Memory B cell (primary cell): Measurements from ENCODE around the gene SSBP3.
"Not testable (repeated sequence)": the region's sequence is repeated elsewhere in the genome, so short reads cannot be mapped to it uniquely, and the experiment has no call there.

Source experiments
- ATAC-seq: fragments of 150-1000 bp; cut with Tn5 transposase; 2 replicates; pipeline ENCODE4 v1.10.0; 2021; ENCODE audit warnings: low read depth, mild to moderate bottlenecking, moderate library complexity
- DNase-seq, 2 donors: peaks; one replicate each; pipeline ENCODE4 v3.0.0; 2022; ENCODE audit warnings: low spot score in 2 of 2
- H3K27ac Mint-ChIP-seq: one replicate; pipeline ENCODE4 v1.8.0; 2022; ENCODE audit warnings: mild to moderate bottlenecking, moderate library complexity, mixed read lengths
- H3K27me3 Mint-ChIP-seq: one replicate; pipeline ENCODE4 v1.8.0; 2022; ENCODE audit warnings: mixed read lengths
- H3K36me3 Mint-ChIP-seq: one replicate; pipeline ENCODE4 v1.8.0; 2022; ENCODE audit warnings: mild to moderate bottlenecking, mixed read lengths
- H3K4me1 Mint-ChIP-seq: one replicate; pipeline ENCODE4 v1.8.0; 2022; ENCODE audit warnings: mixed read lengths
- H3K4me3 Mint-ChIP-seq: one replicate; pipeline ENCODE4 v1.8.0; 2022; ENCODE audit warnings: mild to moderate bottlenecking, moderate library complexity, mixed read lengths
- H3K9me3 Mint-ChIP-seq: one replicate; pipeline ENCODE4 v1.8.0; 2022; ENCODE audit warnings: mixed read lengths

SSBP3 gene

GRCh38 chr1:54223441-54224202, 182.6 kb downstream of the SSBP3 start:
- no peak for ATAC-seq
- Mint-ChIP-seq H3K27me3 (no peaks in the 10 kb centered on the region), H3K9me3 (no peaks in the 10 kb centered on the region), H3K27ac (no peak overlapping the region), H3K4me3 (no peak overlapping the region), H3K36me3 (peaks cover 11% of the 10 kb centered on the region), H3K4me1 (no peaks in the 10 kb centered on the region)
- DNase-seq, result no peak

GRCh38 chr1:54222711-54223110, 183.5 kb downstream of the SSBP3 start:
- no peak for ATAC-seq

GRCh38 chr1:54221867-54222484, 184.2 kb downstream of the SSBP3 start:
- H3K4me3 Mint-ChIP-seq, result no peak overlapping the region
- no peaks in the 10 kb centered on the region for H3K9me3 Mint-ChIP-seq
- no peaks in the 10 kb centered on the region for H3K4me1 Mint-ChIP-seq
- DNase-seq (no peak), ATAC-seq (no peak)
- peak overlapping the region; percentile 31 for H3K27ac Mint-ChIP-seq
- no peaks in the 10 kb centered on the region for H3K27me3 Mint-ChIP-seq
- peaks cover 20% of the 10 kb centered on the region for H3K36me3 Mint-ChIP-seq

More at GRCh38 chr1:54222711-54223110, 183.5 kb downstream of the SSBP3 start:
- Mint-ChIP-seq H3K36me3 (peaks cover 15% of the 10 kb centered on the region), H3K4me3 (no peak overlapping the region), H3K4me1 (no peaks in the 10 kb centered on the region), H3K27me3 (no peaks in the 10 kb centered on the region), H3K9me3 (no peaks in the 10 kb centered on the region), H3K27ac (no peak overlapping the region)
- DNase-seq, result no peak

- Mint-ChIP-seq H3K4me1 (no peaks in the 10 kb centered on the region), H3K27me3 (no peaks in the 10 kb centered on the region), H3K27ac (no peak overlapping the region), H3K36me3 (peaks cover 26% of the 10 kb centered on the region), H3K4me3 (no peak overlapping the region), H3K9me3 (no peaks in the 10 kb centered on the region)
- ATAC-seq (no peak), DNase-seq (no peak)
These were observed 184.9 kb downstream of the SSBP3 start for GRCh38 chr1:54221113-54221834.

- Mint-ChIP-seq H3K36me3 (peaks cover 27% of the 10 kb centered on the region), H3K9me3 (no peaks in the 10 kb centered on the region), H3K4me3 (no peak overlapping the region), H3K27ac (peak overlapping the region; percentile 55), H3K4me1 (no peaks in the 10 kb centered on the region), H3K27me3 (no peaks in the 10 kb centered on the region)
- no peak for ATAC-seq
- DNase-seq, result no peak
These were observed 186.0 kb downstream of the SSBP3 start for GRCh38 chr1:54220004-54220811.

- Mint-ChIP-seq H3K27me3 (no peaks in the 10 kb centered on the region), H3K4me3 (no peak overlapping the region), H3K9me3 (no peaks in the 10 kb centered on the region), H3K27ac (peak overlapping the region; percentile 55), H3K36me3 (peaks cover 26% of the 10 kb centered on the region), H3K4me1 (no peaks in the 10 kb centered on the region)
- ATAC-seq (no peak), DNase-seq (no peak)
These were observed 186.5 kb downstream of the SSBP3 start for GRCh38 chr1:54219688-54220003.

- H3K9me3 Mint-ChIP-seq, result no peaks in the 10 kb centered on the region
- H3K27ac Mint-ChIP-seq, result peak overlapping the region; percentile 55
- H3K36me3 Mint-ChIP-seq, result peaks cover 30% of the 10 kb centered on the region
- DNase-seq (no peak), ATAC-seq (no peak)
- no peak overlapping the region for H3K4me3 Mint-ChIP-seq
- no peaks in the 10 kb centered on the region for H3K27me3 Mint-ChIP-seq
- H3K4me1 Mint-ChIP-seq, result no peaks in the 10 kb centered on the region
These were observed 187.1 kb downstream of the SSBP3 start for GRCh38 chr1:54218883-54219687.

- peaks cover 44% of the 10 kb centered on the region for H3K36me3 Mint-ChIP-seq
- H3K27me3 Mint-ChIP-seq, result no peaks in the 10 kb centered on the region
- no peak overlapping the region for H3K4me3 Mint-ChIP-seq
- ATAC-seq (no peak), DNase-seq (no peak)
- H3K4me1 Mint-ChIP-seq, result no peaks in the 10 kb centered on the region
- H3K27ac Mint-ChIP-seq, result no peak overlapping the region
- no peaks in the 10 kb centered on the region for H3K9me3 Mint-ChIP-seq
These were observed 190.7 kb downstream of the SSBP3 start for GRCh38 chr1:54215523-54215922.

- ATAC-seq, result no peak
- H3K27me3 Mint-ChIP-seq, result no peaks in the 10 kb centered on the region
- DNase-seq, result no peak
- no peak overlapping the region for H3K4me3 Mint-ChIP-seq
- H3K9me3 Mint-ChIP-seq, result no peaks in the 10 kb centered on the region
- no peak overlapping the region for H3K27ac Mint-ChIP-seq
- H3K4me1 Mint-ChIP-seq, result no peaks in the 10 kb centered on the region
- peaks cover 50% of the 10 kb centered on the region for H3K36me3 Mint-ChIP-seq
These were observed 193.3 kb downstream of the SSBP3 start for GRCh38 chr1:54212872-54213271.

- ATAC-seq, DNase-seq, H3K4me1 Mint-ChIP-seq, H3K27ac Mint-ChIP-seq, H3K4me3 Mint-ChIP-seq, H3K27me3 Mint-ChIP-seq, H3K9me3 Mint-ChIP-seq: not testable (repeated sequence)
- peaks cover 46% of the 10 kb centered on the region for H3K36me3 Mint-ChIP-seq
These were observed 198.3 kb downstream of the SSBP3 start for GRCh38 chr1:54207896-54208295.

GRCh38 chr1:54207287-54207686, 198.9 kb downstream of the SSBP3 start:
- H3K27ac Mint-ChIP-seq, result no peak overlapping the region
- peaks cover 46% of the 10 kb centered on the region for H3K36me3 Mint-ChIP-seq

GRCh38 chr1:54204199-54204598, 202.0 kb downstream of the SSBP3 start:
- H3K36me3 Mint-ChIP-seq, result peaks cover 27% of the 10 kb centered on the region
- DNase-seq, result no peak
- H3K27ac Mint-ChIP-seq, result no peak overlapping the region
- ATAC-seq, result no peak
- H3K9me3 Mint-ChIP-seq, result no peaks in the 10 kb centered on the region
- peaks cover 24% of the 10 kb centered on the region for H3K4me1 Mint-ChIP-seq
- H3K4me3 Mint-ChIP-seq, result no peak overlapping the region
- H3K27me3 Mint-ChIP-seq, result no peaks in the 10 kb centered on the region

More at GRCh38 chr1:54207287-54207686, 198.9 kb downstream of the SSBP3 start:
- H3K4me1 Mint-ChIP-seq, result peaks cover 8% of the 10 kb centered on the region
- H3K27me3 Mint-ChIP-seq, result no peaks in the 10 kb centered on the region
- ATAC-seq (no peak), DNase-seq (no peak)
- H3K4me3 Mint-ChIP-seq, result no peak overlapping the region
- H3K9me3 Mint-ChIP-seq, result no peaks in the 10 kb centered on the region

- DNase-seq (no peak), ATAC-seq (no peak)
These were observed 205.6 kb downstream of the SSBP3 start for GRCh38 chr1:54200519-54200997.

More at GRCh38 chr1:54200519-54200997, 205.6 kb downstream of the SSBP3 start:
- Mint-ChIP-seq H3K4me1 (peaks cover 25% of the 10 kb centered on the region), H3K9me3 (no peaks in the 10 kb centered on the region), H3K4me3 (peak overlapping the region; percentile 99), H3K27me3 (no peaks in the 10 kb centered on the region), H3K36me3 (peaks cover 13% of the 10 kb centered on the region), H3K27ac (peak overlapping the region; percentile 92)
